HepG2 (cell line): Measurements from ENCODE around the gene FECH. TPM values are rescaled to one million over a fixed set of nuclear protein-coding genes. Genes with fewer than 3 reads are reported as not detected.
A peak's percentile ranks its signal among the peaks of the same experiment; 100 is the strongest.

Experiments
- BCL3 ChIP-seq: sonication (generic); formaldehyde crosslinking; IDR thresholded peaks from 2 replicates; pipeline ENCODE4 v1.5.1; 2020; ENCODE audit warnings: mild to moderate bottlenecking, missing genetic modification reagents, moderate library complexity
- DMTF1 ChIP-seq: sonication (generic); formaldehyde crosslinking; IDR thresholded peaks from 2 replicates; pipeline ENCODE4 v1.4.0; 2020; ENCODE audit warnings: mild to moderate bottlenecking, missing genetic modification reagents
- NBN ChIP-seq: fragments of 450-650 bp; conservative IDR thresholded peaks from 2 replicates; pipeline ENCODE4 v1.6.1; 2017
- SMAD9 ChIP-seq: sonication (generic); formaldehyde crosslinking; IDR thresholded peaks from 2 replicates; pipeline ENCODE4 v1.5.1; 2020; ENCODE audit warnings: mild to moderate bottlenecking, missing genetic modification reagents
- SSRP1 ChIP-seq: IDR thresholded peaks from 2 replicates; pipeline ENCODE4 v1.6.1; 2016; ENCODE audit warnings: control low read depth
- STAT6 ChIP-seq: sonication (generic); formaldehyde crosslinking; IDR thresholded peaks from 2 replicates; pipeline ENCODE4 v1.4.0; 2020; ENCODE audit warnings: missing genetic modification reagents, mild to moderate bottlenecking, borderline replicate concordance
- ZNF207 ChIP-seq: fragments of 450-650 bp; IDR thresholded peaks from 2 replicates; pipeline ENCODE4 v1.6.1; 2016; ENCODE audit warnings: antibody characterized with exemption, borderline replicate concordance
- ZNF225 ChIP-seq: sonication (generic); formaldehyde crosslinking; IDR thresholded peaks from 2 replicates; pipeline ENCODE4 v1.4.0; 2020; ENCODE audit warnings: mild to moderate bottlenecking, missing genetic modification reagents
- ZNF276 ChIP-seq: sonication (generic); formaldehyde crosslinking; IDR thresholded peaks from 2 replicates; pipeline ENCODE4 v1.4.0; 2020; ENCODE audit warnings: mild to moderate bottlenecking, low read depth, missing genetic modification reagents
- ZNF280B ChIP-seq: sonication (generic); formaldehyde crosslinking; IDR thresholded peaks from 2 replicates; pipeline ENCODE4 v1.5.0; 2020; ENCODE audit warnings: missing genetic modification reagents, mild to moderate bottlenecking, borderline replicate concordance
- ZNF343 ChIP-seq: sonication (generic); formaldehyde crosslinking; IDR thresholded peaks from 2 replicates; pipeline ENCODE4 v1.4.0; 2020; ENCODE audit warnings: mild to moderate bottlenecking, missing genetic modification reagents
- ZNF430 ChIP-seq: sonication (generic); formaldehyde crosslinking; IDR thresholded peaks from 2 replicates; pipeline ENCODE4 v1.9.0; 2021; ENCODE audit warnings: mild to moderate bottlenecking, missing genetic modification reagents
- ZNF766 ChIP-seq: sonication (generic); formaldehyde crosslinking; IDR thresholded peaks from 2 replicates; pipeline ENCODE4 v1.5.0; 2020; ENCODE audit warnings: missing genetic modification reagents, borderline replicate concordance
- ZNF782 ChIP-seq: sonication (generic); formaldehyde crosslinking; IDR thresholded peaks from 2 replicates; pipeline ENCODE4 v1.4.0; 2020; ENCODE audit warnings: missing genetic modification reagents, mild to moderate bottlenecking, borderline replicate concordance
- ZSCAN5A ChIP-seq: sonication (generic); formaldehyde crosslinking; IDR thresholded peaks from 2 replicates; pipeline ENCODE4 v1.8.0; 2022; ENCODE audit warnings: mild to moderate bottlenecking, missing genetic modification reagents, borderline replicate concordance
- polyA plus RNA-seq, 8 experiments: library from polyadenylated mRNA; depleted of rRNA in 3 of 8; stranded (reverse) in 7 of 8; unstranded in 1 of 8; fragments of >200 nt; fragmentation: Illumina TruSeq in 4 of 8; extraction: Trizol in 4 of 8; gene quantifications; 2 replicates each; pipeline versions ENCODE4 v1.2.1 to v1.2.3, GENCODE V29; 2011 to 2016; ENCODE audit warnings: low read depth in 4 of 8, missing spikeins in 1 of 8, mixed read lengths in 1 of 8; ENCODE audit not compliant: insufficient read depth in 1 of 8
- total RNA-seq, 5 experiments: library from RNA; depleted of rRNA; stranded (reverse); fragments of >200 nt; fragmentation: Illumina TruSeq; extraction: Trizol; gene quantifications; 2 replicates each; pipeline ENCODE4 v1.2.3, GENCODE V29; 2016; ENCODE audit warnings: low read depth in 1 of 5

The FECH gene
- total and polyA plus RNA-seq, 2 of the 13 experiments (the other 11 are each of a cell fraction or from before 2014, with no cell fraction given), result 14.7 to 21.9 TPM

- TF ChIP-seq DMTF1 (CRISPR knock-in tag) (no peak), ZNF430 (CRISPR knock-in tag) (no peak), ZNF276 (CRISPR knock-in tag) (peak; percentile 73; the same call in 1 of the 2 replicates), ZNF782 (CRISPR knock-in tag) (no peak), SMAD9 (CRISPR knock-in tag) (no peak), SSRP1 (CRISPR knock-in tag) (no peak), NBN (no peak), ZNF207 (no peak), ZNF225 (peak; percentile 76; the same call in 1 of the 2 replicates), ZNF766 (CRISPR knock-in tag) (0 out of 2 replicates have a peak, but pooled peaks have one; percentile 57), ZSCAN5A (CRISPR knock-in tag) (no peak), BCL3 (CRISPR knock-in tag) (peak; percentile 90; the same call in 1 of the 2 replicates), ZNF343 (CRISPR knock-in tag) (no peak), STAT6 (no peak), ZNF280B (CRISPR knock-in tag) (no peak; the same call in 1 of the 2 replicates)
These were observed at the start of gene FECH (continued) for GRCh38 chr18:57586251-57587049.
